ENCODE data around the gene PEAK1.
"Not testable (repeated sequence)": the region's sequence is repeated elsewhere in the genome, so short reads cannot be mapped to it uniquely, and the experiment has no call there.

The PEAK1 gene

GRCh38 chr15:77295446-77295845 is 124.5 kb downstream of the PEAK1 start:
- peak; percentile 98 for DNase-seq (ENCODE audit: low read depth)

- peak; percentile 85 for DNase-seq (ENCODE audit: low read depth)
These were observed 126.8 kb downstream of the PEAK1 start for GRCh38 chr15:77292969-77293558.

- no peak for DNase-seq (ENCODE audit: low read depth)
These were observed 128.8 kb downstream of the PEAK1 start for GRCh38 chr15:77291107-77291506.

- DNase-seq (ENCODE audit: low read depth), result no peak
These were observed 132.5 kb downstream of the PEAK1 start for GRCh38 chr15:77287385-77287784.

- DNase-seq (ENCODE audit: low read depth), result no peak
These were observed 134.6 kb downstream of the PEAK1 start for GRCh38 chr15:77285057-77285997.

- DNase-seq (ENCODE audit: low read depth), result peak; percentile 79
These were observed 137.6 kb downstream of the PEAK1 start for GRCh38 chr15:77282333-77282732.

GRCh38 chr15:77276943-77277342 is 143.0 kb downstream of the PEAK1 start:
- DNase-seq (ENCODE audit: low read depth), result no peak

GRCh38 chr15:77276096-77276495 is 143.8 kb downstream of the PEAK1 start:
- DNase-seq (ENCODE audit: low read depth), result no peak

- not testable (repeated sequence) for DNase-seq (ENCODE audit: low read depth)
These were observed 146.8 kb downstream of the PEAK1 start for GRCh38 chr15:77273136-77273535.

GRCh38 chr15:77266708-77267386 is 153.1 kb downstream of the PEAK1 start:
- peak; percentile 82 for DNase-seq (ENCODE audit: low read depth)

- DNase-seq (ENCODE audit: low read depth), result no peak
These were observed 164.5 kb downstream of the PEAK1 start for GRCh38 chr15:77255385-77255784.

- peak; percentile 74 for DNase-seq (ENCODE audit: low read depth)
These were observed 168.2 kb downstream of the PEAK1 start for GRCh38 chr15:77251662-77252061.

- no peak for DNase-seq (ENCODE audit: low read depth)
These were observed 172.8 kb downstream of the PEAK1 start for GRCh38 chr15:77247116-77247515.

GRCh38 chr15:77243716-77244401 is 176.0 kb downstream of the PEAK1 start:
- DNase-seq (ENCODE audit: low read depth), result no peak

GRCh38 chr15:77243135-77243534 is 176.8 kb downstream of the PEAK1 start:
- DNase-seq (ENCODE audit: low read depth), result peak; percentile 81

GRCh38 chr15:77239882-77240608 is 179.9 kb downstream of the PEAK1 start:
- DNase-seq (ENCODE audit: low read depth), result no peak

GRCh38 chr15:77235566-77235965 is 184.3 kb downstream of the PEAK1 start:
- no peak for DNase-seq (ENCODE audit: low read depth)

GRCh38 chr15:77228828-77229227 is 191.1 kb downstream of the PEAK1 start:
- DNase-seq (ENCODE audit: low read depth), result no peak

- DNase-seq (ENCODE audit: low read depth), result no peak
These were observed 193.3 kb downstream of the PEAK1 start for GRCh38 chr15:77226652-77227051.

GRCh38 chr15:77225646-77226045 is 194.3 kb downstream of the PEAK1 start:
- peak; percentile 7 for DNase-seq (ENCODE audit: low read depth)

- peak; percentile 52 for DNase-seq (ENCODE audit: low read depth)
These were observed 194.8 kb downstream of the PEAK1 start for GRCh38 chr15:77225088-77225487.

Measured in amniotic epithelial cell (primary cell).